ENCODE data around the gene CFAP46.

The CFAP46 gene

GRCh38 chr10:132768346-132769248 is 173.8 kb downstream of the CFAP46 start:
- TF ChIP-seq, protein P1, sequence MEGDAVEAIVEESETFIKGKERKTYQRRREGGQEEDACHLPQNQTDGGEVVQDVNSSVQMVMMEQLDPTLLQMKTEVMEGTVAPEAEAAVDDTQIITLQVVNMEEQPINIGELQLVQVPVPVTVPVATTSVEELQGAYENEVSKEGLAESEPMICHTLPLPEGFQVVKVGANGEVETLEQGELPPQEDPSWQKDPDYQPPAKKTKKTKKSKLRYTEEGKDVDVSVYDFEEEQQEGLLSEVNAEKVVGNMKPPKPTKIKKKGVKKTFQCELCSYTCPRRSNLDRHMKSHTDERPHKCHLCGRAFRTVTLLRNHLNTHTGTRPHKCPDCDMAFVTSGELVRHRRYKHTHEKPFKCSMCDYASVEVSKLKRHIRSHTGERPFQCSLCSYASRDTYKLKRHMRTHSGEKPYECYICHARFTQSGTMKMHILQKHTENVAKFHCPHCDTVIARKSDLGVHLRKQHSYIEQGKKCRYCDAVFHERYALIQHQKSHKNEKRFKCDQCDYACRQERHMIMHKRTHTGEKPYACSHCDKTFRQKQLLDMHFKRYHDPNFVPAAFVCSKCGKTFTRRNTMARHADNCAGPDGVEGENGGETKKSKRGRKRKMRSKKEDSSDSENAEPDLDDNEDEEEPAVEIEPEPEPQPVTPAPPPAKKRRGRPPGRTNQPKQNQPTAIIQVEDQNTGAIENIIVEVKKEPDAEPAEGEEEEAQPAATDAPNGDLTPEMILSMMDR (IDR thresholded peaks at IDR 0.05), result no peak

DNA sequence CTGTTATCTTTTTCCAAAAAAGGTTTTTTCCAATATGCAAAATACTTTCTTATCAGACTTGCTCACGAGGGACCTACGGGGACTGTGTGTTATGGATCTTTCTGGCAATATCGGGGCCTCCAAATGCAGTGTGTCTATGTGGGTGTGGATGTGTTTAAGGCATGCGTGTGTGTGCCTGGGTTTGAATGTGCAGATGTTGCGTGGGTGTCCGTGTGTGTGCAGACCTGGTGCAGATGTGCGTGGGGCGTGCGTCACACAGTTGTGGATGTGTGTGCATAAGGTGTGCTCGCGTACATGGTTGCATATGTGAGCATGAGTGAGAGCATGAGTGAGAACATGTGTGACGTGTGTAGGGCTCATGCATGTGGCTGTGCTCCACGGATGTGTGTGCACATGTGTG is 176.1 kb downstream of the CFAP46 start:
- TF ChIP-seq, protein P1 (IDR thresholded peaks at IDR 0.05), result no peak

GRCh38 chr10:132765435-132765834 is 176.9 kb downstream of the CFAP46 start:
- TF ChIP-seq, protein P1 (IDR thresholded peaks at IDR 0.05), result no peak

- TF ChIP-seq, protein P1 (IDR thresholded peaks at IDR 0.05), result no peak
These were observed 178.3 kb downstream of the CFAP46 start for GRCh38 chr10:132764108-132764507.

GRCh38 chr10:132763545-132763944 is 178.8 kb downstream of the CFAP46 start:
- TF ChIP-seq, protein P1 (IDR thresholded peaks at IDR 0.05), result no peak

- TF ChIP-seq, protein P1 (IDR thresholded peaks at IDR 0.05), result no peak
These were observed 180.1 kb downstream of the CFAP46 start for GRCh38 chr10:132762267-132762666.

- TF ChIP-seq, protein P1 (IDR thresholded peaks at IDR 0.05), result no peak
These were observed 180.8 kb downstream of the CFAP46 start for GRCh38 chr10:132761395-132762060.

Measured in LNCAP (cell line).